HG02763 (cell line): Measurements from ENCODE around the gene FHOD3.

Source experiments
- ATAC-seq: cut with Tn5 transposase; IDR thresholded peaks from one replicate; pipeline ENCODE4 v1.9.1; 2021; ENCODE audit warnings: mild to moderate bottlenecking, moderate library complexity; ENCODE audit not compliant: unreplicated experiment

Gene FHOD3

DNA sequence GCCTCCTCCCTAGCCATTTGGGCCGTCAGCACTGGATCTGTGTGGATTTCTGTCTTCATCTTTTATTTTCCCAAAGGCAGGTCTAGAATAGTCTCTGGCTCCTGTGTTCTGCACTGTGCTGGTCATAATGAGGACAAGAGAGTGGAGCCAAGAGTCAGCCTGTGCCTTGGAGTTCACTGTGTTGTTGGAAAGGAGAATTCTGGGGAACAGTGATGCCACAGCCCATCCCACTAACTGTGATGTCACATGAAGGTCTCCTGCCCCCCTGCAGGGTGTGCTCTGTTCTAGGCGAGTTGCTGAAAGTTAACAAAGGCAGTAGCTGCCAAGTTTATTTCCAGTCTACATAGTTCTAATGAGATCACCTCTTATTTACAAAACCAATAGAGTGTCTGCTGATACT lies 282.8 kb downstream of the FHOD3 start:
- ATAC-seq: no peak

DNA sequence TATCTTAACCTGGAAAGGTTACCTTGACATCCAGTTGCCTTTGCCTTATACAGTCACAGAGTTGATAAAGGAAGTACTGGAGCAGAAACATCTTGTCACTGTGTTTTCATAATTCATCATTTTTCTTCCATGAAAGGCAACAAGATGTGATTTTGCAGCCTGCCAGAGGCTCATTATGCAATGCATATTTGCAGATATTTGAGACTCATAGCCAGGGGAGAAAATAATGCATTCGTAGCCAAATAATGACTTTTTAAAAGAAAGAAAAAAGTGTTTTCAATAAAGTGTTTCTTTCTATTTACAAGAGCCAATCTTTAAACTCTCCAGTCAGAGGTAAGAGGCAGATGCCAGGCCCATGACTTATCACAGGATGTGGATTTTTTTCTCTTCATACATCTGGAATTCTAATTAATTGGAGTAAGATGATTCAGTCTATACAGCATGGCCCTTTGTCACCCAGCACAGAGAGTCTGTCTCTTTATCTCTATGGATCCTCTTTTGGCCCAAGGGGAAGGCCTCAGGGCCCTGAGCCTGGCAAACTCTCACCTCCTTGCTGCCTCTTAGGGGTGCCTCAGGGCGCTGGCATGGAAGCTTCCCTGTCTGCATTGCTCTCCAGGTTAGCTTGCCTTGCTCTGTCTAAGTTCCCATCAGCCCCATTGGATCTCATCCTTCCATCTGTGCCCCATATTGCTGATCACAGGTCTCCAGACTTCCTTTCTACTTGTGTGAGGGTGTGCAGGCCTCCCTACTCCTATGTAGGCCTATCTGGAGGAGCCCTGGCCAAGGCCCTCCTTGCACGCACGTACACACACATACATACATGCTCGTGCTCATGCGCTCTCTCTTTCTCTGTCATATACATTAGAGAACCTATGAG lies 283.6 kb downstream of the FHOD3 start:
- ATAC-seq: no peak

DNA sequence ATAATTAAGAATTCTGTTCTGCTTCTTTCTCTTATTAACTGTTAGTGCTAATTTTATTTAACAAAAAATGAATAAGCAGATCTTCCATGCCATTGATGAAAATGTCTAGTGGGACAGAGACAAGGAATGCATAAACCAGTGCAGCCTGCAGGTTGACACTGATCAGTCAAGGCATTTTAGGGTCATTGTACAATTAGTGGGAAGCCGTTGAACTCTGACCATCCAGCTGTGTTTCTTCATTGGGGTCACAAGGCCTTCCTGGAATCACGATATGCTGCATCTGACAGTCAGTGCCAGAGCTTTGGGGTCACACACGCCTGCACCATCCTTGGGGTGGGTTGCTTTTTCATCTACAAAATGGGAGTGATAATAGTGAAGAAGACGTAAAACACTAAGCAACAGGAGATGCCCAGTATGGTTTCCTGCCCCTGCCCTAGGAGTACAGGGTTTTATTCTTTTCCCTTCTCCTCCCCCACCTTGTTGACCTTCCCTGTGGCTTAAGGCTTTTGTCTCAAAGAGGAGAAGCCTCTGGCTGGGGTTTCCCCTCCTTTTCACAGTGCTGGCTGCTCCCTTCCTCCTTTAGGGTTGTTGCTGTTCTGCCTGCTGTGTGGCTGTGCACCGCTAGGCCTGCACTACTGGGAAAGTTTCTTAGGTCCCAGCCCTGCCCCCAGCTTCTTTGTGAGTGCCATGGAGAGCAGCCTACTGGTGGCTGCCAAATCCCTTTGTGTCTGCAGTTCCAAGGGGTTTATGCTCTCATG lies 285.7 kb downstream of the FHOD3 start:
- no peak for ATAC-seq

DNA sequence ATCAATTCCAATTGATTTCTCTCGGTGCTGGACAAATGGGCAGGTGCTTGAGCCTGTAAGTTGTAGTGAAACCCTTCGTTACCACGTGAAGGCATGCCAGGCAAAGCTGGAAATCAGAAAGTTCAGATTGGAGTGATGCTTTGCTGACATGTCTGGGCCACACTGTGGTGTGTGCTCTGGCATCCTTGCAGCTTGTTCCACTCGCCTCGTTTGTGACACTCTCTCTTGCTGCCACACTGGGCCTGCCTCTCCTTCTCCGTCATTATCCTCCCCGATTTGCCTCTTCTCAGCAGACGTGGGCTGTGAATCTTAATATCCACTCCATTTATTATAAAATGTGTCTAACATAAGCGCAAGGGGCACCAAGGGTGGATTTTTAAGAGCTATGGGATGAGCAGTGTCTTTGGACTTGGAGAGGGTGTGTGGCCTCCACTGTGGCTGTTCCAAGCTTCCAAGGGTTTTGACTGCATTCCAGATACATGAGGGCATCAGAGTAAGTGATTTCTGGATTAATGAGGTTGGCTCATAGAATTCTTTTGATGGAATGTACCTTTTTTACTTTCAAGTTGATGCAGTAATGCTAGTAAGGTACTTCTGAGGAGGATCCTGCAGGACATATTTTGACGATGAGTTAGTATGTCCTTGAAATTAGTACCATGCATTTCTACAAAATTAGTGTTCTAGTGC lies 292.5 kb downstream of the FHOD3 start:
- ATAC-seq: no peak

DNA sequence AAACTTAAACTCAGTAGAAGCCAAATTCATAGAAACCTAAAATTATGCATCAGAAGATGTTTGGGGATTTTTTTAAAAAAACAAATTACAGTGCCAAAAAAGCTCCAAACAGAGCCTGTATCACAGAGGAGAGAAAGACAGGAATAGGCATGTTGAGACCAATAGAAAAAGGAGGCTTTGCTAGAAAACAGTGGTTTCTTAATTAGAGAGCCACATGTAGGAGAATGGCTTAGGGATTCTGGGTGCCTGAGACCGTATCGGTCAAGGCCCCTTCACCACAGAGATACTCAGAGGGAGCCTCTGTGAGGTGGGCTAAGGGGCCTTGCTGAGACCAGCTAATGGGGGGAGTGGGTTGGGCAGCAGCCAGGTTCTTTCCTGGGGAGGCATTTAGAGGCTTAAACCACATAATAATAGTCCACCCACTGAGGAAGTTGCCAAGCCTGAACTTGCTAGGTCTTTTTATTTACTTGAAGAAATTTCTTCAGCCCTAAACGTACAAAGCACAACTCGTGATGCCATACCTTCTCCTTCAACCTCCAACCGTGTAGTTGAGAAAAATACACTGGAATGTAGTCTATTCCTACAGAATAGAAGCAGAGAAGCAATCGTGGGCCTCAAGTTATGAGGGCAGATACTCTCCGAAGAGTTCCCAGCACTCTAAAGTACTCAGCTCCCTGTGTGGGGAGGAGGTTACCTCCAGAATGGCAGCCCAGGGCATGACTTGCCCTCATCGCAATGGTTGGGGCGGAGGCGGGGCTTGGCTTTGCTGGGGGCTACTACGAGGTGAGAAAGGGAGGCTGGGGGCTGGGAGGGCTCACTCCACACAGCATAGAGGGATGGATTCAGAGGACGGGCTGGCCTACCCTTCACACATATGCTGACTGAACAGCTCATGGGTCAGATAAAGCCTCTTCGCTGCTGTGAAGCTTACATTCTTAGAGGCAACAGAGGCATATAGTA lies 293.4 kb downstream of the FHOD3 start:
- ATAC-seq: no peak

DNA sequence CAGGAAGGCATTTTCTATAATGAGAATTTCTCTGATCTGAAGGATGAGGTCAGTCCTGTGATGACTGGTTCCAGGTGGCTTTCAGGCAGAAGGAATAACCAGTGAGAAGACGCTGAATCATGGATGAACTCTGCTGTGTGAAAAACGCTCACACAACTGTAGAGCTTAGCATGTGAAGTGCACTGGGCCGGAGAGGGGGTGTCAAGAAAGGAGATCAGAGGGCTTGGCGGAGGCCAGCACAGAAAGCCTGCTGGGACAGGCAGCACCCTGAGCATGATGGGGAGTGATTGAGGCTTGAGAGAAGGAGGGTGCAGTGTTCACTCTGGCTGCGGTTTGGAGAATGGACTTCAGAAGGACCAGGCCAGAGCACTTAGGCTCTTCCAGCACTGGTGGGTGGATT lies 294.8 kb downstream of the FHOD3 start:
- no peak for ATAC-seq

DNA sequence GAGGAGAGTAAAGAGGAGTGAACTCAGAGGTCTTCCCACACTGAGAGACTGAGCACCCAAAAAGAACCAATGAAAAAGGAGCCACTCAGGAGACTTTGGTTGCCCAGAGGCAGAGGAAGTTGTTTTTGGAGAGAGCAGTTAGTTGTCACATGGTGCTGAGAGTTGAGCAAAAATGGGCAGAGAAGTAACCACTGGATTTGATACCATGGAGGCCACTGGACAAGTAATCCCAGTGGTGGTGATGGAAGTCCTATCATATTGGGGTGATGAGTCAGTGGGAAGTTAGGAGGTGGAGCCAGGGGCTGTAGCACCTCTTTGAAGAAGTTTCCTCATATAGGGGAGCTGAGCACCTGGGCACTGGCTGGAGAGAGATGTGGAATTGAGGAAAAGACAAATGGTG lies 295.5 kb downstream of the FHOD3 start:
- ATAC-seq: no peak

DNA sequence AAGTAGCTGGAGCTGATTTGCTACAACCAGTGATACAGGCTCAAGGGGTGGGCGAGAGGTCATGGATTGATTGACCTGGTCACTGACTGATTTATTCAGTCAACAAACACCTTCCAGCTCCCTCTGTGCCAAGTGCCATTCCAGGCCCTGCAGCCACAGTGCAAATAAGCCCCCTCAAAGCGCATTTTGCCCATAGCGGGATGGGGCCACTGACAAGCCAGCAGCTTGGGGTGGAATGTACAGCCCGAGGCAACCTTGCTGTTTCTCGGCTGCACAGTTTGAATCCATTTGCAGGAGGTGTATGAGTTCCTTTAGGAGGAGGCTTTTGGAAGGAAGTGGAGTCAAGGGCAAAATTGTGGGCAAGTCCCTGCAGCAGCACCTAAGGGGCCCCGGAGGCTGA lies 296.1 kb downstream of the FHOD3 start:
- no peak for ATAC-seq

DNA sequence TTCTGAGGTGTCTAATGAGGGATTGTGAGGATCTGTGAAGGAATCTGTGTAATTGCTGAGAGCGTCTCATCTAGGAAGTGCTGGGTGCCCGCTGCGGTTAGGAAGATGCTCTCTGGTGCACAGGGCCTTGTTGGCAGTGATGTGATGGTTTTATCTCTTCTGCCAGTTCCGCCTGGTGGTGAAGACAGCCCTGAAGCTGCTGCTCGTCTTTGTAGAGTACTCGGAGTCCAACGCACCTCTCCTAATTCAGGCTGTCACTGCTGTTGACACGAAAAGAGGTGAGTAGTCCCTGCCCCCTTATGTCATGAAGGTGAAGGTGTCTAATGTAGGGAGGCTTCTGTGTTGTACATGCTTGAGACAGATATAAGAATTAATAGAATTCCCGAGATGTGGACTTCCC lies 297.1 kb downstream of the FHOD3 start:
- no peak for ATAC-seq

DNA sequence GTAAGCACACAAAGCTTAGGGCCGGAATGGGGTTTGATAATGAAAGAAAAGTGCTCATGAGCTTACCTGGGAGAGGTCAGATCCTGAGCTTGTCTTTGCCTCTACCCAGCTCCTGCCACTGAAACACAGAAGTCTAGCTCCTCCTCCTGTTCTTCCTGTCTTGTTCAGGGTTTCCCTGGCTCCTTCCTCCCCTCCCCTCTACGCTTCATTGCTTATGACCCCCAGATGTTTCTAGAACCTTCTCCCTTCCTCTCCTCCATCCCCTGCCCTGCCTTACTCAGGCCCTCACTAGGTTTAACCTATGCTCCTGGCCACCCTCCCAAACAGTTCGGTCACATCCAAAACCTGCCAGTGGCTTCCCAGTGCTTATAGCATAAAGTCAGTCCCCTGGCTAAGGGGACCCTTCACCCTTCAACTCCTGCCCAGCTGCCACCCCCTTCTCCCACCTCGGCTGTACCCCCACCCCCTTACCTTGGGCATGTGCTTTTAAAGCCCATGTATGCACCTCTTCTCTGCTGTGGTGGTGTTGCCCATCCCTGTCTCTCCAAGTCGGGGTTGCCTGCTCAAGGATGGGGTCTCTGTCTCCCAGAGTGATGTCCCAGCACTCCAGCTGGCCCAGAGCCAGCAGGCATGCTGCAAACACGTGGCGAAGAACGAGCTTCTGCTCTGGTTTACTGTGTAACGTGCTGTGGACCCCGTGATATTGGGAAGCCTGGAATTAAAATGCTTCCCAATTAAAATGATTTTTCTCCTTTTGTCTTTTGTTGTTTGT lies 297.7 kb downstream of the FHOD3 start:
- no peak for ATAC-seq

DNA sequence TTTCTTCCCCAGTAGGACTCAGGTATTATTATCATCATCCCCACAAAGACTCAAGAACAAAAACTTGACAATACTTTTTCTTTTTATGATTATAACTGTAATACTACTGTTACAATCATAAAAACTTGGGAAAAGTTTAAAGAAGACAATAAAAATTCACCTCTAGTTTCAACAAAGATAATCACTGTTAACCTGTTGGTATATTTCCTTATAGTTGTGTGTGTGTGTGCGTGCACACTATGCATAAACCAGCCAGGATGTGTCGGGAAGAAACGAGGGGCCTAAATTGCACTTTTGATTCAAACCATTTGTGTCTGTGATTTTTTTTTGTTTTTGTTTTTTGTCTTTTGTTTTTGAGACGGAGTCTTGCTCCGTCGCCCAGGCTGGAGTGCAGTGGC lies 298.3 kb downstream of the FHOD3 start:
- no peak for ATAC-seq

DNA sequence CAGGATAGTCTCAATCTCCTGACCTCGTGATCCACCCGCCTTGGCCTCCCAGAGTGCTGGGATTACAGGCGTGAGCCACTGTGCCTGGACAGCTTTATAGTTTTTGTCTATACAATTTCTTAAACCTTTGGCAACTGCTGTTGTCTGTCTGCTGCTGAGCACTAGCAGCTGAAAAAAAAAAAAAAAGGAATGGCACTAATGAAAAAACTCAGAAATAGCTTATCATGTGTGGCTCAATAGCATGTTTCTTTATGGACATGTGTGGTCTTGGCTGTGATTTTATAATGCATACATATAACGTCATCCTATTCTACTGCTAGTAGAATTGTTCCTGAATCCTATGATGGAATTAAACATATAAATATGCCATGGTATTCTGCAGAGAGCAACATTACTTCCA lies 300.1 kb downstream of the FHOD3 start:
- ATAC-seq: no peak

DNA sequence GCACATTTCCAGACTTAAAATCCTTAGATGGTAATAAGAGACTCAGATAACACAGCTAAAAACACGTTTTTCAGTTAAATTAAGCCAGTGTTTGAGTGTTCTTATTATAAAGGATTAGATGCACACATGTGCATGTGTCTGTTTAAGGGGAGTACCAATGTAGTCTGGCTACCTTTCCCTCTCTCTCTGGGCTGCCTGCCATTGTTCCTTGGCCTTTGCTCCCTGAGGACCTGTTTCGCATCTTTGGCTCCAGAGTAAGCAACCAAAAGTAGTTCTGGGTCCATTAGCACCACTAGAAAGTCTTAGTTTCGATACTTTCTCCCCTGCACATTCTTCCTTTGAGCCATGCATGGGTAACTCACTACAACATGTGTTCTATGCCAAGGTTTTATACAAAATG lies 303.0 kb downstream of the FHOD3 start:
- ATAC-seq: no peak

DNA sequence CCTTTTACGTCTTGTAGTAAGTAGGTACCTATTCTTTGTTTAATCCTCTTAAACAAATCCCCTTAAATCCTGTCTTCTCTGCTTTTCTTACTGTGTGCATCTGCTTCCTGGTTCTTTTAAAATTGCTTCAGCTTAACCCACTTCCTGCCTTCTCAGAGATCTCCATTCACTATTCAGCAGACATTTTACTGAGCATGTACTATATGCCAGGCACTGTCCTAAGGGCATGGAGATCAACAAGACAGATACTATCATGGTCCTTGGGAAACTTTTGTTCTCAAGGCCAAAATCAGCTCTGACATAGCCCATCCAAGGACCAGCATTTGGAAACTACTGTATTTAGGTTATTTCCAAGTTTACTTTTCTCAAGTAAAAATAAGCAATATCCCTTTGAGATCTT lies 303.8 kb downstream of the FHOD3 start:
- ATAC-seq: no peak

DNA sequence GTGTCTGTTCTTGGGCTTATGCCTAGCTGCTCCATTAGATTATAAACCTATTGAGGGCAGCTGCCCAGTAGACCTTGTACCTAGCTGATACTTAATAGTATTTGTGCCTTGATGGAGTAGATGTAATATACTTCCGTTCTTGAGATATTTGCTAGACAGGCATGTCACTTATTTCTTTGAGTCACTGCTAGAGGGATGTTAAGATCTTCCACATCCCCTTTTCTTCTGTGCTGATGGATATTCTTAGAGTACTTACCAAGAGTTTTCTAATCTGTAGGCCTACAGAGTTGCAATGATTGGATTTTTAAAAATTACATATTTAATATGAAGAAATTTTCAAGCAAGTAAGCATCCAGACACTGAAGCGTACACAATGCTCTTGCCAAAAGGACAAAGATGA lies 304.6 kb downstream of the FHOD3 start:
- no peak for ATAC-seq

DNA sequence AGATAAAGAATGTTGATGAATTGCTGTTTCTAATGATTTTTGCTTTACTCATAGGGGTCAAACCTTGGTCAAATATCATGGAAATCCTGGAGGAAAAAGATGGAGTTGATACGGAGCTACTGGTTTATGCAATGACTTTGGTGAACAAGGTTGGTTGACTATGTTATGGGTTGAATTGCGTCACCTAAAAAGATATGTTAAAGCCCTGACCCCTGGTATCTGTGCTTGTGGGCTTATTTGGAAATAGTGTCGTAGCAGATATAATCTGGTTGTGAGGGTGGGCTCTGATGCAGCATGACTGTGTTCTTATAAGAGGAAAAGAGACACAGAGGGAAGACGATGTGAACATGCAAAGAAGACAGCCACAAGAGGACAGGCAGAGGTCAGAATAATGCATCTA lies 305.1 kb downstream of the FHOD3 start:
- ATAC-seq: no peak

DNA sequence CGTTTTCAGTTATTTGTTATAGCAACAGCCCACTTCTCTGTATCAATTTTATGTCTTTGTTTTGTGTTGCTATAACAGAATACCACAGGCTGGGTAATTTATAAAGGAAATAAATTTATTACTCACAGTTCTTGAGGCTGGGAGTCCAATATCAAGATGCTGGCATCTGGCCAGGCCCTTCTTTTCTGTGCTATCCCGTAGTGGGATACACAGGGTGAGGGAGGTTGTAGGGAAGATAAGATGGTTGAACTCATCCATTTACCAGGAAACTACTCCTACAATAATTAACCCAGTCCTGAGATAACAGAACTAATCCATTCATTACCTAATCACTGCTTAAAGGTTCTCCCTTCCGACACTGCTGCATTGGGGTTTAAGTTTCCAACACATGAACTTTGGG lies 310.6 kb downstream of the FHOD3 start:
- ATAC-seq: no peak

DNA sequence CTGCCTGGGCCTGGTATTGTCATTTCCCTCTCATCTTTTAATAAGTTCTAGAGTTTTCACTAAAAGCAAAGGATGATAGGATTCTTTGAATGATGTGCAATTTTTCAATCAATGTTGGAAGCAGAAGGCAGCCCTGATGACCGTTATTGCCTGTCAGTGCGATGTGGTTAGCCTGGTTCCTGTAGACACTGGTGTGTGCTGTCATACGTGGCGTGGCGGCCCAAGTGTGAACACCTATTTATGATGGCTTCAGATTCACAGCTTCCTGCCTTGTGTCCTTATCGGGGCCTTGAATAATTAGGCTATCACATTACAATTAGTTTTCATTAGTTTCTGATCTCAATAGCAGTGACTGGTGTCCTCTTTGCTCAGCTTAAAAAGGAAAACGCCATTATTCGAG lies 312.7 kb downstream of the FHOD3 start:
- ATAC-seq: no peak

DNA sequence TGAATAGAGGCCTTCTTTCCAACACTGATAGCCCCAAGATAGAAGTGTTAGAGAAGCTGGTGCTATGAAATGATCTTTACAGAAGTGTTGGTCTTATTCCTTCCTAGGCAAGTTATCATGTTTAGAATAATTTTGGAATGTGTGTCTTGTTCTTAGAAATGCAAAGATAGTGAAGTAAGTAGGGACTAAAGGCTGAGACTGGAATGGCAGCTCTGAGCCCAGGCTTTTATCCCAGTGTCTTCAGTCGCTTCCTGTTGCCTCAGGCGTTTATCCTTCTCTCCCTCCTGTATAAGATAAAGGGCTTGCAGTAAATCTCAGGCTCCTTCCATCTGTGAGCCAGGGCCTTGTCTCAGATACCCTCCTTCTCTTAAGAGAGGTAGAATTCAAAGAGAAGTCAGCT lies 313.1 kb downstream of the FHOD3 start:
- no peak for ATAC-seq

DNA sequence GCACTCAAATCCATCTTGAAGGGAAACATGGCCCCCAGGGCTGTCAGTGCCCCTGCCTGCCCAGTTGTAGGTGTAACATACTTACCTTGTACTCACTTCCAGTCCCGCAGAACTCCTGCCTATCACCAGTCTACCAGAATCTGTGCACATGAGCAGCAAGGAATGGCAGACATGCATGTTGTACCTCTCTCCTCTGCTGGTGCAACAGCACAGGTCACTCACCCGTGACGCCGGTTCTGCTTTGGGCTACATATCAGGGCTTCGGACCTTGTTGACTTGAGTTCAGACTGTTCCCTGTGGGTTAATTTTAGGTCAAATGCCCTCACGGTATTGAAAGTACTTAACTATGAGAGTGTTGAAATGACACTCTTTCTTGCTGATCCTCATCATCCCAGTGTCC lies 315.6 kb downstream of the FHOD3 start:
- no peak for ATAC-seq
